ENCODE measurements around the gene CCDC188. TPM values are rescaled to one million over a fixed set of nuclear protein-coding genes. Genes with fewer than 3 reads are reported as not detected.

The CCDC188 gene
- 0.11 TPM in 1 of 2 replicates, not detected in the other for total RNA-seq

- Mint-ChIP-seq H3K4me3 (ENCODE audit: low read depth) (no peak within 1 kb of the TSS), H3K27me3 (ENCODE audit: low read depth) (no peaks in the 10 kb centered on the region), H3K9me3 (no peaks in the 10 kb centered on the region), H3K36me3 (ENCODE audit: low read depth) (no peaks in the 10 kb centered on the region), H3K4me1 (ENCODE audit: low read depth) (no peaks in the 10 kb centered on the region), H3K27ac (no peak within 1 kb of the TSS)
- DNase-seq (ENCODE audit: low spot score), result no peak
- intact Hi-C loops (cut with micrococcal nuclease), result no loop called here
These were observed at the start of gene CCDC188 for GRCh38 chr22:20150381-20151275. Gene CCDC188 (minus strand): TSS chr22:20151055. CDS start chr22:20150986, 69 bp downstream.

- DNase-seq (ENCODE audit: low spot score), result no peak
- Mint-ChIP-seq H3K36me3 (ENCODE audit: low read depth) (no peaks in the 10 kb centered on the region), H3K27ac (no peak overlapping the region), H3K4me3 (ENCODE audit: low read depth) (no peak overlapping the region), H3K9me3 (no peaks in the 10 kb centered on the region), H3K4me1 (ENCODE audit: low read depth) (no peaks in the 10 kb centered on the region), H3K27me3 (ENCODE audit: low read depth) (no peaks in the 10 kb centered on the region)
- intact Hi-C loops (cut with micrococcal nuclease), result no loop called here
These were observed 49.1 kb upstream of the CCDC188 start for GRCh38 chr22:20199906-20200305.

GRCh38 chr22:20199413-20199842 lies 48.6 kb upstream of the CCDC188 start:
- H3K27ac Mint-ChIP-seq, result no peak overlapping the region
- no peaks in the 10 kb centered on the region for H3K36me3 Mint-ChIP-seq (ENCODE audit: low read depth)
- H3K4me1 Mint-ChIP-seq (ENCODE audit: low read depth), result no peaks in the 10 kb centered on the region
- no peaks in the 10 kb centered on the region for H3K9me3 Mint-ChIP-seq
- DNase-seq (ENCODE audit: low spot score), result no peak
- H3K4me3 Mint-ChIP-seq (ENCODE audit: low read depth), result no peak overlapping the region
- no peaks in the 10 kb centered on the region for H3K27me3 Mint-ChIP-seq (ENCODE audit: low read depth)
- intact Hi-C loops (cut with micrococcal nuclease), result no loop called here

GRCh38 chr22:20198557-20199319 lies 47.9 kb upstream of the CCDC188 start:
- H3K9me3 Mint-ChIP-seq, result no peaks in the 10 kb centered on the region
- H3K4me3 Mint-ChIP-seq (ENCODE audit: low read depth), result no peak overlapping the region
- DNase-seq (ENCODE audit: low spot score), result no peak
- H3K27ac Mint-ChIP-seq, result no peak overlapping the region
- no peaks in the 10 kb centered on the region for H3K4me1 Mint-ChIP-seq (ENCODE audit: low read depth)
- H3K27me3 Mint-ChIP-seq (ENCODE audit: low read depth), result no peaks in the 10 kb centered on the region
- intact Hi-C loops (cut with micrococcal nuclease), result no loop called here
- no peaks in the 10 kb centered on the region for H3K36me3 Mint-ChIP-seq (ENCODE audit: low read depth)

- no peaks in the 10 kb centered on the region for H3K27me3 Mint-ChIP-seq (ENCODE audit: low read depth)
- no peaks in the 10 kb centered on the region for H3K9me3 Mint-ChIP-seq
- intact Hi-C loops (cut with micrococcal nuclease), result no loop called here
- H3K27ac Mint-ChIP-seq, result no peak overlapping the region
- no peak for DNase-seq (ENCODE audit: low spot score)
- H3K4me1 Mint-ChIP-seq (ENCODE audit: low read depth), result no peaks in the 10 kb centered on the region
- H3K4me3 Mint-ChIP-seq (ENCODE audit: low read depth), result no peak overlapping the region
- no peaks in the 10 kb centered on the region for H3K36me3 Mint-ChIP-seq (ENCODE audit: low read depth)
These were observed 46.7 kb upstream of the CCDC188 start for GRCh38 chr22:20197407-20198030.

- no peaks in the 10 kb centered on the region for H3K36me3 Mint-ChIP-seq (ENCODE audit: low read depth)
- no peak for DNase-seq (ENCODE audit: low spot score)
- H3K4me1 Mint-ChIP-seq (ENCODE audit: low read depth), result no peaks in the 10 kb centered on the region
- H3K4me3 Mint-ChIP-seq (ENCODE audit: low read depth), result no peak overlapping the region
- no peaks in the 10 kb centered on the region for H3K9me3 Mint-ChIP-seq
- intact Hi-C loops (cut with micrococcal nuclease), result no loop called here
- H3K27ac Mint-ChIP-seq, result no peak overlapping the region
- no peaks in the 10 kb centered on the region for H3K27me3 Mint-ChIP-seq (ENCODE audit: low read depth)
These were observed 45.4 kb upstream of the CCDC188 start for GRCh38 chr22:20196094-20196842.

GRCh38 chr22:20194681-20195593 lies 44.1 kb upstream of the CCDC188 start:
- H3K4me1 Mint-ChIP-seq (ENCODE audit: low read depth), result no peaks in the 10 kb centered on the region
- no peaks in the 10 kb centered on the region for H3K36me3 Mint-ChIP-seq (ENCODE audit: low read depth)
- H3K27ac Mint-ChIP-seq, result no peak overlapping the region
- intact Hi-C loops (cut with micrococcal nuclease), result no loop called here
- no peak overlapping the region for H3K4me3 Mint-ChIP-seq (ENCODE audit: low read depth)
- no peak for DNase-seq (ENCODE audit: low spot score)
- no peaks in the 10 kb centered on the region for H3K27me3 Mint-ChIP-seq (ENCODE audit: low read depth)
- no peaks in the 10 kb centered on the region for H3K9me3 Mint-ChIP-seq

- no peak overlapping the region for H3K27ac Mint-ChIP-seq
- no peaks in the 10 kb centered on the region for H3K36me3 Mint-ChIP-seq (ENCODE audit: low read depth)
- no peak for DNase-seq (ENCODE audit: low spot score)
- intact Hi-C loops (cut with micrococcal nuclease), result no loop called here
- no peak overlapping the region for H3K4me3 Mint-ChIP-seq (ENCODE audit: low read depth)
- no peaks in the 10 kb centered on the region for H3K4me1 Mint-ChIP-seq (ENCODE audit: low read depth)
- no peaks in the 10 kb centered on the region for H3K9me3 Mint-ChIP-seq
- H3K27me3 Mint-ChIP-seq (ENCODE audit: low read depth), result no peaks in the 10 kb centered on the region
These were observed 43.1 kb upstream of the CCDC188 start for GRCh38 chr22:20193761-20194494.

- Mint-ChIP-seq H3K9me3 (no peaks in the 10 kb centered on the region), H3K27me3 (ENCODE audit: low read depth) (no peaks in the 10 kb centered on the region), H3K36me3 (ENCODE audit: low read depth) (no peaks in the 10 kb centered on the region), H3K4me1 (ENCODE audit: low read depth) (no peaks in the 10 kb centered on the region), H3K27ac (no peak overlapping the region), H3K4me3 (ENCODE audit: low read depth) (no peak overlapping the region)
- intact Hi-C loops (cut with micrococcal nuclease), result no loop called here
- no peak for DNase-seq (ENCODE audit: low spot score)
These were observed 42.3 kb upstream of the CCDC188 start for GRCh38 chr22:20192972-20193760.

- Mint-ChIP-seq H3K4me3 (ENCODE audit: low read depth) (no peak overlapping the region), H3K4me1 (ENCODE audit: low read depth) (no peaks in the 10 kb centered on the region), H3K36me3 (ENCODE audit: low read depth) (no peaks in the 10 kb centered on the region), H3K27ac (no peak overlapping the region), H3K9me3 (no peaks in the 10 kb centered on the region), H3K27me3 (ENCODE audit: low read depth) (no peaks in the 10 kb centered on the region)
- intact Hi-C loops (cut with micrococcal nuclease), result no loop called here
- DNase-seq (ENCODE audit: low spot score), result no peak
These were observed 41.6 kb upstream of the CCDC188 start for GRCh38 chr22:20192293-20192971.

All from activated T-helper 2 cell treated with anti-CD3 and anti-CD28 coated beads, Interferon-gamma antibody, Interleukin-2, Interleukin-4, amounts not matched to agents 10 μg/mL and 5 μg/mL and 100 μg/mL, durations not matched to agents 14 hours and 24 hours and 36 hours (primary cell).